ENCODE results near the gene LRRC1.
"Not testable (repeated sequence)": the region's sequence is repeated elsewhere in the genome, so short reads cannot be mapped to it uniquely, and the experiment has no call there.

The LRRC1 gene

GRCh38 chr6:53792973-53793317, 1.9 kb upstream of the LRRC1 start:
- no peak for DNase-seq (ENCODE audit: low spot score)

DNA sequence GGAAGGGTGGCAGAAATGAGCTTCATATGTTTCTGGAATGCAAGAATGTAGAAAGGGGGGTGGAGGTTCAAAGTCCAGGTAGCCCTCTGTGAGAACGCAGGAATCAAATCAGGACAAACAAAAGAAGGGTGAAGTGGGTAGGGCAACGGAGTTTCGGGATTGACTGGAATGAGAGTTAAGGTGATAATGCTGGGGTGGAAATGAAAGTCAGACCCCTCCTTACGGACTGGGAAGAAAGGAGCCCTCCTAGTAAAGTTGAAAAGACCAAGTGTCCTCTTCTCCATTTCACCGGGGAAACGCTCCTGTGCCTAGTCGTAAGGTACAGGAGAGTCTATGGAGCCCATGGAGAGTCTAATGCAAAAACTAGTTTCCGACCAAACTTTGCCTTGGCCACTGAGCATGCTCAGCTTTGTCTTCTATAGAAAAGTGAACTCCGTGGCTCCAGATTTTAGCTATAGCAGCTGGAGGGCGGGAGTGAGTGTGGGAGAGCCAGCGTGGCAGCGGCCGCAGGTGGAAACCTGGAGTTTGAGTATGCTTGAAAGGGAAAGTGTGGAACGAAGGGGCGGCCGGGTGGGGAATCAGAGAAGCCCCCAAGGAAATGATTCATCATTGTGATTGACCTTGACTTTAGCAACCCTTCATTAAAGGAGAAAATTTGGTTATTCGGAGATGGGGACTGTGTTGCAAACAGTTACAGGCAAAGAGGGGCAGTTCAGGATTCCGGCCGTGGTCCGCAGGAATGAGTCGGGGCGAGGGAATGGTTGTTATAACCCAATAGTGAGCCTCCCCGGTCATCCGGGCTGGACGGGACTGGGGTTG, 1.3 kb upstream of the LRRC1 start:
- peak; percentile 44 for DNase-seq (ENCODE audit: low spot score)

DNA sequence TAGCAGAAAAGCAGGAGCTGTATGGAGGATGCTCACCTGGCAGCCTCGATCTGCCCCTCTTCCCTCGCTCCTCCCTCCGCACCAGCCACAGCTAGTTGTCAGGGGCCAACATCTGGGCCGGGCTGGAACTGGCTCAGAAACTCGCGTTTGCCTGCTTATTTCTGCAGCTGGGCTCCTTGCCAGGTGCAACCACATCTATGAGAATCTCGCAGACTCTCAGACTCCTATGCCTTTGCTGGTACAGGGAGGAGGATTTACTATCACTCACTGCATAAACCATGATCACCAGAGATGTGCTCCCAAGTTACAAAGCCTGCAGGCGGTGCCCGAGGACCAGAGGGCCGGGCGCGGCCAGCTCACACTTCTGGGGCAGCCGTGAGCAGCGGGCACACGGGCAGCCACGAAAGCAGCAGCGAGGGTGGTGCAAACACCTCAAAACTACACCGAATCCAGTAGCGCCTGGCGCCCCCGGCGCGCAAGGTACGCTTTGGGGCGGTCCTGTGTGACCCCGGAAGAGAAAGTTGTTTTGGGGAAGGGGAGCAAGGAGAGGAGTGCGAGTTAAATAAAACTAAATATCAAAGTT, 577 bp upstream of the LRRC1 start:
- DNase-seq (ENCODE audit: low spot score): peak; percentile 41

GRCh38 chr6:53795340-53795701, 516 bp downstream of the LRRC1 start:
- no peak for DNase-seq (ENCODE audit: low spot score)

- no peak for DNase-seq (ENCODE audit: low spot score)
Measured at GRCh38 chr6:53795702-53796450, 1.1 kb downstream of the LRRC1 start.

DNA sequence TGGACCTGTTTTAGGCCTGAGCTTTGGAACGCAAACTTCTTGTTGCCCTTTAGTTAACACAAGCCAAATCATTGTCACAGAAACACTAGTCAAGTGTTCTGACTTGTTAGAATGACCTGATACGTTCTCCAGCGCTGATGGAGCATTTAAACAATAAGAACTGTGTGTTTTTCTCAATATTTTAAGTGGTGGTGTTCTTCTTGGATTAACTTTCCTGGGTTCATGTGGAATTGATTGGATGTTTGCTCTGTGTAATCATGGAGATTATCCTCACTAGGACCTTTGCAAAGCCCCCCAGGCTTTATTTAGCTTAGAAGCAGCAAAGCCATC, 1.6 kb downstream of the LRRC1 start:
- DNase-seq (ENCODE audit: low spot score): no peak

DNA sequence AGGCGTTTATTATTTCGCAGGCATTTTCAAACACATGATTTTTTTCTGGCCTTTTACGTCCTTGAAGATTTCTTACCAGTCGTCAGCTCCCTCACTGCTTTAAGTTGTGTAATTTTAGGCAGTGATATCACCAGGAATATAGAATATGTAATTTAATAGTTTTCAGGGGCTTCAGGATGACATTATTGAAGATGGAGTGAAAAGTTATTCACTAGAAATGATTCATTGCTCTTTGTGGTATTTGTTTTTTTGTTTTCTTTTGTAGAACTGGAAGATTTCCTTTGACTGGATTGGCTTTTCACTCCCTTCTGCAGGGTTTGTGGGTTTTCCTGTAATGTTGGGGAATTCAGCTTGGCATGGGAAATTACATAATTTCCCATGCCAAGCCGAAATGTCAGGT, 2.0 kb downstream of the LRRC1 start:
- no peak for DNase-seq (ENCODE audit: low spot score)

DNA sequence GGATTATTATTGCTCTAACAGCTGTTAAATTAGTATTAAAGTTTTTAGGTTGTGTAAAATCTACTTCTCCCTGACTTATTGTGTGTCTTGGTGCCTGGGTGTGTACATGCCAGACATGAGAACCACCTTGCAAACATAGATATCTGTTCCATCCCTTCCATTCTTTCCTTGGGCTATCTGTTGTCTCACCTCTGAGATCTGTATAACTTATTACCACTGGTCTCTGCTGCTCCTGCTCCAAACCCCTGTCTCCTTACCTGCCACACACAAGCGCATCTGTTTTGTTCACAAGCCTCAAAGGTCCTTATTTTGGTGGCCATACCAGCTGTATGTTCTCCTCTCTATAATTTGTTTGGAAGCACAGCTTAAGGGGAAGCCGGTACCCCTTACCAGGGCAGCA, 2.5 kb downstream of the LRRC1 start:
- DNase-seq (ENCODE audit: low spot score): no peak

DNA sequence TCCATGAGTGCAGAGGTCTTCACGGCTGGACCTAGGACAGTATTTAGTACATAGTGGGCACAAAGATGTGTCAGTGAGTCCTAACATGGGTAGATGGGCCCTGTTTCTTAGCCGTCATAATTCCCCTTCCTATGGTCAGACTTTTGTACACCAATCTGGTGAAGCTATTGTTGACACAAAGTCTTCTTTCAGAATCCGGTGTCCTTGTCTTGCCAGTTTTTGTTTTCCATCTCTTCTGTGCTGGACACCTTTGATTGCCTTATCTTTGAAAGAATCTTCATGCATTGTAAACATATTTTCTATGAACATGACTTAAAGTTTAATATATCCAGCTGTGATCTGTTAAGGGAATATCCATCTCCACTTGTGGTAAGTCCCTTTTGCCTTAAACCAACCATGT, 4.5 kb downstream of the LRRC1 start:
- DNase-seq (ENCODE audit: low spot score): no peak

- DNase-seq (ENCODE audit: low spot score): no peak
Measured at GRCh38 chr6:53801022-53801421, 6.2 kb downstream of the LRRC1 start.

DNA sequence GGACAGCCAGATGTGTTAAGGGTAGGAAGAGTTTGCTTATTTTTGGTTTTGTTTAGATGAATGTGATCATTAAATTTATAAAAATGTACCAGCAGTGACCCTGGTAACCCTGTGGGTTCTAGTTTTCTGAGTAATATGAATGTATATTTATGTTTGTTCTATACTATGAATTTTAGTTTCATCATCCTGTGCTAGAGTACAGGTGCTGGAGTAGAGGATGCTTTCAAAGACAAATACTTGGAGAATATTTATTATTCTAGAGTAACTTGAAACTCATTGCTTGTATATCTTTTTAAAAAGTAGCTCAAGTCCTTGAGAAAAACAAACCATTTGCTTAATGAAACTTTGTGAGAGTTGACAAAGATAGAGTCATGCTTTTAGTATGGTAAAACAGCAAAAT, 7.8 kb downstream of the LRRC1 start:
- DNase-seq (ENCODE audit: low spot score): no peak

GRCh38 chr6:53803081-53803860, 8.5 kb downstream of the LRRC1 start:
- DNase-seq (ENCODE audit: low spot score): no peak

DNA sequence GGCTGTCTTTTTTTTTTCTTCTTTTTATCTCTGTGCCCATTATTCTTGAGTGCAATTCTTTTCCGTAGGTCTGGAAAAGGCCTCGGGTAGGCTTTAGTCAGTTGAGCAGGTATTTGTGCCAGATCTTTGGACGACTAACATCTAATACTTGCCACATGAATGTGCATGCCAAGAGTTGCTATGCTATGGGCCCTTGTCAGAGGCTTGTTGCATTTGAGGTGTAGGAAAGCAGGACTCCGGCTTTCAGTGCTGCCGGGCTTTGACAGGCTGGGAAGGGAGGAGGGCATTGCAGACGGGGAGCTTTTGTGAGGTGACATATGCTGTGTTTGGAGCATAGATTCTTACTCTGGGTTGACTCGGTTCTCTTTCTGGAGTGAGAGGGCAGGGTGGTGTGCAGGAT, 10.2 kb downstream of the LRRC1 start:
- no peak for DNase-seq (ENCODE audit: low spot score)

DNA sequence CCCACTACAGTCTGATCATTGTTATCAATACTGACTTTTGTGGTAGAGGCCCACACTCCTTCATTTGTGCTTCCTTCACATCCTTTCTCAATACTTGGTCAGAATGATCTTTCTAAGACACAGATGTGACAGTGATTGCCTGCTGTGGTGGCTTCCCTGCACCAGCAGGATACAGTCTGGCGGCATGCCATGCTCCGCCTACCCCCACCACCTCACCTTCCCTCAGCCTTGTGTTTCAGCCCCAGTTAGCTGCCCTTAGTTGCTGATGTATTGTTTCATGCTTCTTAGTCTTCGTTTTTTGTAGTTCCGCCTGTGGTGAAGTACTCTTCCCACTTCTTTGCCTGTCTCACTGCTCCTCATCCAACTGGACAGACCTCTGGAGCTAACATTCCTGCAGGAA, 10.9 kb downstream of the LRRC1 start:
- DNase-seq (ENCODE audit: low spot score): no peak

GRCh38 chr6:53807606-53808005, 12.8 kb downstream of the LRRC1 start:
- DNase-seq (ENCODE audit: low spot score): not testable (repeated sequence)

DNA sequence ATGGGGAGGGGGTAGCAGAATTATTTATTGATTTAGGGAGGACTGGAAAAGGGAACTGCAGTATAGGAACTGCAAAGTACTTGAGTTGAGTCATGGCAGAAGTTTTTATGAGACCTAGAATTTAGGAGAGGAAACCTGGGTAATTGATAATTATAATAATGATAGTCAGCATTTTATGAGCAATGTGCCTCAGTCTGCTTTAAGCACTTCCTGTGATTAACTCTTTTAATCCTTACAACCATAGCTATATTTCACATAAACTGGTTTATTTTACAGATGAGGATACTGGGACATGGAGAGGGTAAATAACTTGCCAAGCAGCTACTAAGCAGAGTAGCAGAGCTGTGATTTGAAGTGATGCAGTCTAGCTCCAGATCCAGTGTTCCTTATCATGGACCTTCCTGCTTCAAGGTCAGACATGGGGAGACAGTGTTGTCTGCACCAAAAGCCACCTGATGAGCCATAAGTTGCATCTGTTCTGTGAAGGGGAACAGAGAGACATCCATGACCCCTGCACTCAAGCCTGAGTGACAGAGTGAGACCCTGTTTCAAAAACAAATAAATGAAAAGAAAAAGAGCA, 13.6 kb downstream of the LRRC1 start:
- no peak for DNase-seq (ENCODE audit: low spot score)

GRCh38 chr6:53809691-53810090, 14.9 kb downstream of the LRRC1 start:
- no peak for DNase-seq (ENCODE audit: low spot score)

- DNase-seq (ENCODE audit: low spot score): no peak
Measured at GRCh38 chr6:53811082-53811481, 16.3 kb downstream of the LRRC1 start.

DNA sequence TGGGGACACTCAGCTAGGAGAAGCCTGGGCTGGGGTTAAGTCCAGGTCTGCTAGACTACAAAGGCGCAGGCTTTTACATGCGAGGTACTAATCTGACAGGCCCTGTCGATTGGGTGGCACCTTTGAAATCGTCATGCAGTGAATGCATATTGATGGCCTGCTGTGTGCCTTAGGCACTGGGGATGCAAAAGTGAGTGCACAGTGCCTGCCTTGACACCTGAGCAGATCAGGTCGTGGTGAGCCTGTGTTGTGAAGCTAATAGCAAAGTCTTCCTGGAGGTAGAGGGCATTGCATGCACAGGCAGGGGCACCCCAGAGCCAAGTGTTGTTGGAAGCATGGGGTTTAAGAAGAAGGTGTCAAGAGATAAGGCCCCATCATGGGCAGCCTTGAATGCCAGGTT, 16.9 kb downstream of the LRRC1 start:
- DNase-seq (ENCODE audit: low spot score): no peak

GRCh38 chr6:53813096-53813495, 18.3 kb downstream of the LRRC1 start:
- no peak for DNase-seq (ENCODE audit: low spot score)

GRCh38 chr6:53813801-53814200, 19.0 kb downstream of the LRRC1 start:
- no peak for DNase-seq (ENCODE audit: low spot score)

DNA sequence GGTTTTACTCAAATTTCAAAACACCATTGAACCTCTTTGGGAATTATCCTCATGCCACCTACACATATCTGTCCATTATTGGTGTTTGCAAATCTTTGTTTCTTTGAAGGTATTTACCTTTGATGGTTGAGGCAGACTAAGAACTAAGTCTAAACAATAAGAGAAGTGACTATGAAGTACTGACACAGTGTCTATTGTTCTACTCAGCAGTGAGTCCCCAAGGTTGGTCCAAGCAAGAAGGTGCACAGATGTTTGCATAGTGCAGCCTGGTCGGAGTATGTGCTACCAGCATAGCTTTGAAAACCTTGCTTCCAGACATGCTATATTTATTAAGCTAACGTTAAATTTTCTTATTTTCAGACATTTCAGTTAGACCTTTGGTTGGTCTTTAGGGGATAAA, 19.5 kb downstream of the LRRC1 start:
- DNase-seq (ENCODE audit: low spot score): no peak
